Stimulated activated CD4-positive, alpha-beta T cell treated with anti-CD3 and anti-CD28 coated beads, TNF-alpha, amount 100 ng/mL, for 4 hours (primary cell): ENCODE measurements around the gene CFAP119.

Experiments
- DNase-seq, 3 experiments: peaks; one replicate each; pipeline ENCODE4 v3.0.0-alpha.2; 2020; ENCODE audit warnings: low read depth in 3 of 3

The CFAP119 gene

DNA sequence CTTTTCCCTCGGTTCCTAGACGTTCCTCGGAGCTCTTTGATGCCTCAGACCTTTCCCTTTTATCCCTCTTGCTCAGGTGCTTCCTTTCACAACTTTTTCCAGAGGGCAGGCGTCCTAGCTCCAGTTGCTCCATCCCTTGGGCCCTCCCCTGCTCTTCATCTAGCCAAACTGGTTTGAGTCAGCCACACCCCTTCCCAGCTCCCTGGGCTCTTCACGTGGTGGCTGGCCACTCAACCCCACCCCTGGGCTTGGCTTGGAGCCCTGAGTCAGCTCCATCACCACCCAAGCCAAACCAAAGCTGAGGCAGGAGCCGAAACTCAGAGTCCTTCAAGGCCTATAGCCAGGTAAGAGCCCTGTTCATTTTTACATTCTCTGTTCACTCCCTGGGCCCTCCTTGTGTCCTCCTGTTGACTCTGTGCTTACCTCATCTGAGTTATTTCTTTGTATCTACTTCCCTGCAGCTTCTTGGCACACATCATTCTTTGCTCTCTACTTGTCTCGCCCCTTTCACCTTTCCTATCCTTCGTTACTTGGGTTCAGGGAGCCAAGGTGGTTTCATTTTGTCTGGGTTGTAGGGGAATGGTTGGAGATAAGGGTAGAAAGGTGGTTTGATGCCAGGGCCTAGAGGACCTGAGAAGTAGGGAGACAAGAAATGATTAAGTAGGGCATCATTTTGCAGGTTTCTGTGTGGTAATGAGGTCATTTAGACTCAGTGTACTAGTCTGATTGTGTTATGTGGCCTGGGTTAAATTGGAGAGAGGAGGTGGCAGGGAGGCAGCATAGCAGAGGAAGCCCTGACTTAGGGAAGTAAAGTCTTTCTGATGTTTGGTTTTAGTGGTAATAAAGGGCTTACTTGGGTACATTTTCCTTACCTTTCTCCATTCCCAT is 21.3 kb downstream of the CFAP119 start:
- no peak for DNase-seq

DNA sequence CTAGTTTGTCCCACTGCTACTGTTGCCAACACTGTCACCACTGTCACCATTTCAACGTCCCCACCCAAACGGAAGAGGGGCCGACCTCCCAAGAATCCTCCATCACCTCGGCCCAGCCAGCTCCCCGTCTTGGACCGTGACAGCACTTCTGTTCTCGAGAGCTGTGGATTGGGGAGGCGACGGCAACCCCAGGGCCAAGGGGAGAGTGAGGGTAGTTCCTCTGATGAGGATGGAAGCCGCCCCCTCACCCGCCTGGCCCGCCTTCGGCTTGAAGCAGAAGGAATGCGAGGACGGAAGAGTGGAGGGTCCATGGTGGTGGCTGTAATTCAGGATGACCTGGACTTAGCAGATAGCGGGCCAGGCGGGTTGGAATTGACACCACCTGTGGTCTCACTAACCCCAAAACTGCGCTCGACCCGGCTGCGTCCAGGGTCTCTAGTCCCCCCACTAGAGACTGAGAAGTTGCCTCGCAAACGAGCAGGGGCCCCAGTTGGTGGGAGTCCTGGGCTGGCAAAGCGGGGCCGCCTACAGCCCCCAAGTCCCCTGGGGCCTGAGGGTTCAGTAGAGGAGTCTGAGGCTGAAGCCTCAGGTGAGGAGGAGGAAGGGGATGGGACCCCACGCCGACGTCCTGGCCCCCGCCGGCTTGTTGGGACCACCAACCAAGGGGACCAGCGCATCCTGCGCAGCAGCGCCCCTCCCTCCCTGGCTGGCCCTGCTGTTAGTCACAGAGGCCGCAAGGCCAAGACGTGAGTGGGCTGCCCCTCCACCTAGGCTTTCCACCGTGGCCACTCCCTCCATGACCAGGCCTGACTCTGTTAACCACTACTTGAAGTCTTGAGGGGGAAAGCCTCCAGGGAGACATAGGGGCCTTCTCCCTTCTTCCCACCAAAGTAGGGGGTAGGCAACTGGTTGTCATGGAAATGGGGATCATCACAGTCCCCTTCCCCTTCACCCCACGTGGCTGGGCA is 22.6 kb downstream of the CFAP119 start:
- DNase-seq, result no peak

DNA sequence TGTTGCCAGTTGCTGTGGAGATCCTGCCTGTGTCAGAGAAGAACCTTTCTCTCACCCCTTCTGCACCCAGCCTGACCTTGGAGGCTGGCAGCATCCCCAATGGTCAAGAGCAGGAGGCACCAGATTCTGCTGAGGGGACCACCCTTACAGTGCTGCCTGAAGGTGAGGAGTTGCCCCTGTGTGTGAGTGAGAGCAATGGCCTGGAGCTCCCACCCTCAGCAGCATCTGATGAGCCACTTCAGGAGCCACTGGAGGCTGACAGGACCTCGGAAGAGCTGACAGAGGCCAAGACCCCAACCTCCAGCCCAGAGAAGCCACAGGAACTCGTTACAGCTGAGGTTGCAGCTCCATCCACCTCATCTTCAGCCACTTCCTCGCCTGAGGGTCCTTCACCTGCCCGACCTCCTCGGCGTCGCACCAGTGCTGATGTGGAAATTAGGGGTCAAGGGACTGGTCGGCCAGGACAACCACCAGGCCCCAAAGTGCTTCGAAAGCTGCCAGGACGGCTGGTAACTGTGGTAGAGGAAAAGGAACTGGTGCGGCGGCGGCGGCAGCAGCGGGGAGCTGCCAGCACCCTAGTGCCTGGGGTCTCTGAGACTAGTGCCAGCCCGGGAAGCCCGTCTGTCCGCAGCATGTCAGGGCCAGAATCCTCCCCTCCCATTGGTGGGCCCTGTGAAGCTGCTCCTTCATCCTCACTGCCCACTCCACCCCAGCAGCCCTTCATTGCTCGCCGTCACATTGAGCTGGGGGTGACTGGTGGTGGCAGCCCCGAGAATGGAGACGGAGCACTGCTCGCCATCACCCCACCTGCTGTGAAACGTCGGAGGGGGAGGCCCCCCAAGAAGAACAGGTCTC is 23.8 kb downstream of the CFAP119 start:
- DNase-seq, result no peak

- DNase-seq, result no peak
Observed at GRCh38 chr16:30736995-30737793, 24.7 kb downstream of the CFAP119 start.

DNA sequence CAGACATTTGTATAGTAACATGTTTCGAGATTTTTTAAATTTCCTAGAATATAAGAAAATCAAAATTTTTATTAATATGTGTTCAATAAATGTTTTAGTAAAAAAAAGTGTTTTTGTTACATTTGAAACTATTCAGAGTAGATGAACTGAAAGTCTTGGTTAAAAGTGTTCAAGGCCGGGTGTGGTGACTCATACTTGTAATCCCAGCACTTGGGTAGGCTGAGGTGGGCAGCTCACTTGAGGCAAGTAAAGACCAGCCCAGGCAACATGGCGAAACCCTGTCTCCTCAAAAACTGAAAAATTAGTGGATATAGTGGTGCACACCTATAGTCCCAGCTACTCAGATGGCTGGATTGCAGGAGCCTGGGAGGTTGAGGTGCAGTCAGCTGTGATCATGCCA is 30.5 kb downstream of the CFAP119 start:
- DNase-seq, result no peak

DNA sequence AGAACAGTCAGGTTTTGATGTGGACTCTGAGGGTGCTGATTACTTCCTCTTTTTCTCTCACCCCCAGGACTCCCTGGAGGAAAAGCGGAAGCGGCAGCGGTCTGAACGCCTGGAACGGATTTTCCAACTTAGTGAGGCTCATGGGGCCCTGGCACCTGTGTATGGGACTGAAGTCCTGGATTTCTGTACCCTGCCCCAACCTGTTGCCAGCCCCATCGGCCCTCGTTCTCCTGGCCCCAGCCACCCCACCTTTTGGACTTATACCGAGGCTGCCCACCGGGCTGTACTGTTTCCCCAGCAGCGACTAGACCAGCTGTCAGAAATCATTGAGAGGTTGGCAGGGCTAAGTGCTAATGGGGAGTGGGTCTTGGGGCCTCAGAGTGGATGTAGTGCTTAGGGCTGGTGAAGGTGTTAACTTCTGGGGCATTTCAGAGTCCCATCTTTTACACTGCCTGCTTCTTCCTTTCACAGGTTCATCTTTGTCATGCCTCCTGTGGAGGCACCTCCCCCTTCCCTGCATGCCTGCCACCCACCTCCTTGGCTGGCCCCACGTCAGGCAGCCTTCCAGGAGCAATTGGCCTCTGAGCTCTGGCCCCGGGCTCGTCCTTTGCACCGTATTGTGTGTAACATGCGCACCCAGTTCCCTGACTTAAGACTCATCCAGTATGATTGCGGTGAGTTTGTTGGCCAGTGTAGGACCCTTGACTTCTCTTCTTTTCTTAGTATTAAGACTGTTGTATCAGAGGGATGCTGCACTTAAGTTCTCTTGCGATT is 32.8 kb downstream of the CFAP119 start:
- no peak for DNase-seq

GRCh38 chr16:30728321-30728720 is 33.5 kb downstream of the CFAP119 start:
- no peak for DNase-seq

DNA sequence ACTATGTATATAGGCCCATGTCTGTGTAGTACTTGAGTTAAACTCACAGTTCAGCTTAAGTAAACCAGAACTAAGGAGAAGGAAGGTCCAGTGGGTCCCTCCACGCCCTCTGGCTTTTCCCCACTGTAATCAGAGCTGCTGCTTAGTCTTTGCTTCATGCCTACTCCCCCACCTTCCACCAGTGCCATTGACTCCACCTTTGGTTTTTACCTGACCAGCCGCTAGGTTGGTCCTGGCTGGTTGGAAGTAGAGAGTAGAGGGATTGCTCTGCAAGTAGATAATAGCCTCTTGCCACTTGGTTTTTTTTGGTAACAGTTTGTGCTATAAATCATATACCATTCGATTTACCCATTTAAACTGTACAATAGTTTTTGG is 36.5 kb downstream of the CFAP119 start:
- no peak for DNase-seq

DNA sequence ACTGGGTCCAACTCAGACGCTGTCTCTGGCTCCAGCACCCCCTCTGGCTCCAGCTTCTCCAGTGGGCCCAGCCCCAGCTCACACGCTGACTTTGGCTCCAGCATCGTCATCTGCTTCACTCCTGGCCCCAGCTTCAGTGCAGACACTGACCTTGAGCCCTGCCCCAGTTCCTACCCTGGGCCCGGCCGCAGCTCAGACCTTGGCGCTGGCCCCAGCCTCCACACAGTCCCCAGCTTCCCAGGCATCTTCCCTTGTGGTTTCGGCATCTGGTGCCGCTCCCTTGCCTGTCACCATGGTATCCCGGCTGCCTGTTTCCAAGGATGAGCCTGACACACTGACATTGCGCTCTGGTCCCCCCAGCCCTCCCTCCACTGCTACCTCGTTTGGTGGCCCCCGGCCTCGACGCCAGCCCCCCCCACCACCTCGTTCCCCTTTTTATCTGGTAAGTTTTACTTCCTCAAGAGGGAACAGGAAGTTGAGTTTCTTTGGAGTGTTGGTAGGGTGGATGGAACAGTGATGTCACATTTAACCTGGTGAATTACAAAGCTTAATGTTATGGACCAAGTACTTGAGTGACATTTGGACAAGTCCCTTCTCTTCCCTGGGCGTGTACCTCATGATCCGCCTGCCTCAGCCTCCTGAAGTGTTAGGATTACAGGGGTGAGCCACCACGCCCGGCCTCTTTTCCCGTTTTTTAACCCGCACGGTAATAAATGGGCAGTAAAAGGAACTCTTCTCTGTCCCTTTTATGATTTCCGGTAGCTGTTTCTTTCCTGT is 37.0 kb downstream of the CFAP119 start:
- no peak for DNase-seq

- no peak for DNase-seq
Observed at GRCh38 chr16:30723725-30724355, 38.0 kb downstream of the CFAP119 start.

DNA sequence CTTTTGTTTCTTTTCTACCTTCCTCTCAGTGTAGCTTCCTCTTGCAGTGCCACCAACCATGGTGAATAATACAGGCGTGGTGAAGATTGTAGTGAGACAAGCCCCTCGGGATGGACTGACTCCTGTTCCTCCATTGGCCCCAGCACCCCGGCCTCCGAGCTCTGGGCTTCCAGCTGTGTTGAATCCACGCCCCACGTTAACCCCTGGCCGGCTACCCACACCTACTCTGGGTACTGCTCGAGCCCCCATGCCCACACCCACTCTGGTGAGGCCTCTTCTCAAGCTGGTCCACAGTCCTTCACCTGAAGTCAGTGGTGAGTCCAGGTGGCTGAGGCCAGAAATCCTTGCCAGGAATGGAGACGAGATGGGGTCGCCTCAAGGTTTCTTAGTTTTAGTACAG is 38.9 kb downstream of the CFAP119 start:
- DNase-seq, result no peak

- DNase-seq, result no peak
Observed at GRCh38 chr16:30722443-30722842, 39.4 kb downstream of the CFAP119 start.

DNA sequence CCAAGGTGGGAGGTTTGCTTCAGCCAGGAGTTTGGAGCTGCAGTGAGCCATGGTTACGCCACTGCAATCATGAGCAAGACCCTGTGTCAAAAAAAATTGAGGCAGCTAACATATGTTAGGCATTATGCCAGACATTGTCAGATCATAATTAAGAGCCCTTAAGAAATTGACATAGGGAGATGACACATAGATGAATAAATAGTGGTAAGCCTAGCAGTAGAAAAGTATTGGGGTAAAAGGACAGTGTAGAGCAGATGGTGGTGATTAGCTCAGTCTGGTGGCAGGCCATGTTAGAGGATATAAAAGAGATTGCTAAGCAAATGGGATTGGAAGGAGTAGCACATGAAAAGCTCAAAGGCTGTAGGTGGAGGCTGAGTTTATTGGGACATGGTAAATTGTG is 40.3 kb downstream of the CFAP119 start:
- no peak for DNase-seq

- DNase-seq, result no peak
Observed at GRCh38 chr16:30721167-30721566, 40.7 kb downstream of the CFAP119 start.

DNA sequence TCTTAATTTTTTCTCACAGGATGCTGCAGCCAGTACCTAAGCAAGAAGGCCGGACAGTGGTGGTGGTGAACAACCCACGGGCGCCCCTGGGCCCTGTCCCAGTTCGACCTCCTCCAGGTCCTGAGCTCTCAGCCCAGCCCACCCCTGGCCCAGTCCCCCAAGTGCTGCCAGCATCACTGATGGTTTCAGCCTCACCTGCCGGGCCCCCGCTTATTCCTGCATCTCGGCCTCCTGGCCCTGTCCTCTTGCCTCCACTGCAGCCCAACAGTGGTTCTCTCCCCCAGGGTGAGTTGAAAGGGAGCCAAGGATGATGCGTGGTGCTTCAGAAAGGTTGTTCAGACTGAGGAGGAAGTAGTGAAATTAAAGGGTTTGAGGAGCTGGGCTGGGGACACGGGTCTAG is 41.2 kb downstream of the CFAP119 start:
- no peak for DNase-seq

- DNase-seq, result no peak
Observed at GRCh38 chr16:30720086-30720485, 41.8 kb downstream of the CFAP119 start.

DNA sequence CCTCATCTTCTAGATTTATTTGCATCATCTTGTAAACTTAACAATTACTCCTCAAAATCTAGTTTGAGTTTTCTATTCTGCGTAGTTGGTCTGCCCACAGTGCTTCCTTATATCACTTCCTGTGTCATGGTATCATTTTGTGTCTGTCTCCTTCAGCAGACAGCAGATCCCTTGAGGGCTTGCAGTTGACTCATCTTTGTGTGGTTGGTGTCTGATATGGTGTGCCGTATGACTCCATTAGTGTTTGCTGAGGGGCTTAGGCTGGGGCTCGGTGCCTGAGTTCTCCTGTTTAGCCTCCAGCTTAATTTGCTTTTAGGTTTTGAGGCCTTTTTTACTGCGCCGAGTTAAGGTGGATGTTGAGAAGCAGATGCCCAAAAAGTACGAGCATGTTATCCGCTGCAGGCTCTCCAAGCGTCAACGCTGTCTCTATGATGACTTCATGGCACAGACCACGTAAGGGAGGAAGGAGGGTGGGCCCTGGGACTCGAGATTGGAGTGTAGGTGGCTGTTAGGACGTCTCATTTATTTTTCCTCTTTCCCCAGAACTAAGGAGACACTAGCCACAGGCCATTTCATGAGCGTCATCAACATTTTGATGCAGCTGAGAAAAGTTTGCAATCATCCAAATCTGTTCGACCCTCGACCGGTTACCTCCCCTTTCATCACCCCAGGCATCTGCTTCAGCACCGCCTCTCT is 46.0 kb downstream of the CFAP119 start:
- DNase-seq, result peak in 1 of 3 experiments; percentile 17

- no peak for DNase-seq
Observed at GRCh38 chr16:30711712-30712111, 50.1 kb downstream of the CFAP119 start.
